NCI-H2171 (cell line): ENCODE results near the gene CD9.
"Not testable (repeated sequence)": the region's sequence is repeated elsewhere in the genome, so short reads cannot be mapped to it uniquely, and the experiment has no call there.

Source experiments
- DNase-seq: peaks from one replicate; lab custom pipeline; 2025; lab: John Stamatoyannopoulos, UW

CD9 gene

DNA sequence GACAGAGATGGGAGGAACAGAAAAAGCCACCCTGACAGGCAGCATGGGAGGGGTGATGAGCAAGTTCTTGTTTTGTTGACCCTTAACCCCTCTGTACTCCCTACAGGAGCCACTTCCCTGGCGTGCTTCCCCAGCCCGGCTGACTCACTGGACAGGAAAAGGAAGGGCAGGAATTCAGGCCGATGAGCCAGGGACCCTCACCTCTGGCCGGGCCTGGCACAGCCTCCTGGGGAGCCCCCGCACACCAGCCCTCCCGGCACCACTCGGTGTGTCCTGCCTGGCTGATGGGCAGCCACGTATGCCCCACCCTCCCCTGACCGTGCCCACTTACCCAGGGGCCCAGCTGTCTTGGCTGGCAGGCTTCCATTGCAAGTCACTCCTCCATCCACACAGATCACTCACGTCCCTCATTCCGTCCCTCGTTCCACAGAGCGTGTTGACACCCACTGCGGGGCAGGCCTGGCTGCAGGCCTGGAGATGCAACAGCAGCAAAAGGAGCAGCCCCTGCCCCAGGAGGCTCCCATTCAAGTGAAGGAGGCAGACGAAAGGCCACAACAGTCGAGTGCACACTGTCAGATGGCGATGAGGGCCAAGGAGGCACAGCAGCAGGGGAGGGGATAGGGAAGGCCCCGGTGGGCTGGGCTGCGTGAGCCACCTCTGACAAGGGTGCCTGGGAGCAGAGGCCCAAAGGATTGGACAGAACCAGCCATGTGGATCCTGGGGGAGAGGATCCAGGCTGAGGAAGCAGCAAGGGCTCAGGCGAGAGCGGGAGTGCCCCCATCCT is 19.7 kb upstream of the CD9 start:
- no peak for DNase-seq

DNA sequence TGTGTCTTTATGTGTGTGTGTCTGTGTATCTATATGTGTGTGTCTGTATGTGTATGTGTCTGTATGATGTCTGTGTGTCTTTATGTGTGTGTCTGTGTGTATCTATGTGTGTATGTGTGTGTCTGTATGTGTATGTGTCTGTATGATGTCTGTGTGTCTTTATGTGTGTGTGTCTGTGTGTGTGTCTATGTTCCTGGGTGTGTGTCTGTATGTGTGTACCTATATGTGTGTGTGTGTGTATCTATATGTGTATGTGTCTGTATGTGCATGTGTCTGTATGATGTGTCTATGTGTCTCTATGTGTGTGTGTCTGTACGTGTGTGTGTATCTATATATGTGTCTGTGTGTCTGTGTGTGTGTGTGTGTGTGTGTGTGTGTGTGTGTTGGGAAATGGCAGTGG is 19.0 kb upstream of the CD9 start:
- DNase-seq = no peak

DNA sequence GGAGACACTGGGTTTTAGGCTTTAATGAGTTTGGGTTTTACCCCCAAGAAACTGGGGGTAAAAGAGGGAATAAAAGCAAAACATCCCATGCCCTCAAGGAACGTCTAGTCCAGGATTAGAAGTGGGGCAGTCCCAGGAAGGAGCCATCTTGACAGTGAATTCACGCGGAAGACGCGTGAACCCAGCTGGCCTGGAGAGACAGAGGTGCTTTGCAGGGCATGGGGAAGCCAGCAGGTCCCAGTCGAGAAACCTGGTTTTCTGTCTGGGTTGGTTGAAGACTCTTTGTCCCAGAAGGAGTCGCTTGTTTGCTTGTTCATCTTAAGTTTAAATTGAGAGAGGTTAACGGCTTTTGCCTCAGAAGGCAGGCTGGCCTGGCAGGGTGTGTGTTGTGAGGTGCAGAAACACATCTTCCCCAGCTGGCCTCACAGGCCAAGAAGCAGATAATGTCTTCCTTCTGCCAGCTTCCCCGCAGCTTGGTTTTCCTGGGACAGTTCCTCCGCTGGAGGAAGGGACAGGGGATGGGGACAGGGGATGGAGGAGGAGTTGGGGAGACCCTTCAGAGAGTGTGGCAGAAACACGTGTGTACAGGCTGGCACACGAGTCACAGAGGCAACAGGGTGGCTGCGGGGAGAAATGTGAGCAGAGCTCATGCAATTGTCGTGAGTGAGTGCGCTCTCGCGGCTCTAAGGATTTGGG is 18.5 kb upstream of the CD9 start:
- peak; percentile 29 for DNase-seq

DNA sequence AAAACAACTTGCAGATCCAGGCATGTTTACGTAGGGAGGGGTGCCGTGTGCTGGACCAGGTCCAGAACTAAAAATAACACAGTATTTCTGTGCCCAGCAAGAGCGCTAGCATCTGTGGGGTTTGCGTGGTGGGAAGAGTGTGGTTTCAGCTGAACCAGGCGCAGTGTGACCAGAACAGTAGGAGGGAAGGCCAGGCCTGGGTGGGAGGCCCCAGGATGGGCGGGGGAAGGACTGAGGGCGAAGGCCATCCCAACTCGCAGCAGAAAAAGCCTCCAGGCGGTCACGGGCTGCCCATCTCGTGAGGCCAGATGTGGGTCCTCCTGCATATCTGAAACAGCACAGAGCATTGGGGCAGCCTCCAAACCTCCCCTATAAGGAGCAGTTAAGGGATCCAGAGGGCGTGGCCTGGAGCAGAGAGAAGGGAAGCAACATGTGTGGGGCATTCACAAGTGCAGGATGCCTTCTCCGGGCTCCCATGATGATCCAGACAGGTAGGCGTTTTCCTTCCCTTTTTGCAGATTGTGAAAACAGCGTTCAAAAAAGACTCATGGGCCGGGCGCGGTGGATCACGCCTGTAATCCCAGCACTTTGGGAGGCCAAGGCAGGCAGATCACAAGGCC is 17.8 kb upstream of the CD9 start:
- DNase-seq = peak; percentile 82

DNA sequence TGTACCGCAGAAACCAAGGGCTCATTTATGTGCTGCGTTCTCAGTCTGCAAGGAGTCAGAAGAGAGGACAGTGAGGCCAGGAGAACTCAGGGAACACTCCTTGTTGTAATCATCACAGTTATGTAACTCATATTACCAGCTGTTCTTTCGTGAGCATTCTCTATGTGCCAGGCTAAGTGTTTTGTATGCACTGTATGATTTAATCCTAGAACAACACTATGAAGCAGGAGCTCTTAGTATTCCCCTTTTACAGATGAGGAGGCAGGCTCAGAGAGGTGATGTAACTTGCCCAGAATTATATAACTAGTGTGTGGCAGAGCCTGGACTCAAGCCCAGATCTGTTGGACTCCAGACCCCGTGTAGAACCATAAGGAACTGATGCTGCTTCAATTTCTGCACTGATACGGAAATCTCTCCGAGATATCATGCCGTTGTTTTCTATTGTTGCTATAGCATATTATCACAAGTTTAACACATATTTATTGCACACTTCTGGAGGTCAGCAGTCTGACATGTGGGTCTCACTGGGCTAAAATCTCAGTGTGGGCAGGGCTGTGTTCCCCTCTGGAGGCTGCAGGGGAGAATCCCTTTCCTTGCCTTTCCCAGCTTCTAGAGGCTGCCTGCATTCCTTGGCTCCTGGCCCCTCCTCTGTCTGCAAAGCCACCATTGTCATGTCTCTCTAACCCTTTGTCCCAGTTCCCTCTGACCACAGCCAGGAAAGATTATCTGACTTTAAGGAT is 16.3 kb upstream of the CD9 start:
- DNase-seq = no peak

DNA sequence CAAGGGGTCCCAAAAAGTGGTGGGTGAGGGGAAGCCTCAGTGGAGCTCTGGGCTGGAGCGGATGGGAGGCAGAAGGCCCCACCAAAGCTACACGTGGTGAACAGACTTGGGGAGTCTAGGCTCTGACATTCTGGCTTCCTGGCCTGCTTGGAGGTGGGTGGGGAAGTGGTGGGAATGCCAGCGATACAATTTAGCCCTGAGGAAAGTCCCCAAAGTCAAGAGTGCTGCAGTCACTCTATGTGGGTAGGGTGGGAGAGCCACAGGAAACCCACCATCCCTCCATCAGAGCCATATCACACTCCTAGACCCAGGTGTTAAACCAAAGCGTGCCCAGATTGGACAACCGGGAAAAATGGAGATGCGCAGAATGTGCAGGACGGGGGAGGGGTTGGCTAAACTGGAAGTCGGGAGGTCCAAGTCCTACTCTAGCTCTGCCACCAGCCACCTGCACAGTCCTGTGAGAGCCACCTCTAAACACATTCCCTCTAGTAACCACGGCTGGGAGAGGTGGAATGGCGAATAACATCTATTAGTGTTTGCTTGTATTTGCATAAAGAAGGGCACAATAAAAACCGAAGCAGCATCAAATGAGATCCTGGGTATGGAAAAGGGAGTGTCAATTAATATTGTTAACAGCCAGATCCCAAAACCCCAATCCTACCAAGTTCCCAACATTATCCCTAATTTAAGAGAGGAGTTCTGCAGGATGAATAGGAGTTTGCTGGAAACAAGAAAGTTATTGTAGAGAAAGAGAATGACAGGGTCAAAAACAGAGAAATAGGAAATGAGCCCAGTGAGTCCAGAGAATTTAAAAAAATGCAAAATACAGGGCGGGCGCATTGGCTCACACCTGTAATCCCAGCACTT is 14.0 kb upstream of the CD9 start:
- no peak for DNase-seq

DNA sequence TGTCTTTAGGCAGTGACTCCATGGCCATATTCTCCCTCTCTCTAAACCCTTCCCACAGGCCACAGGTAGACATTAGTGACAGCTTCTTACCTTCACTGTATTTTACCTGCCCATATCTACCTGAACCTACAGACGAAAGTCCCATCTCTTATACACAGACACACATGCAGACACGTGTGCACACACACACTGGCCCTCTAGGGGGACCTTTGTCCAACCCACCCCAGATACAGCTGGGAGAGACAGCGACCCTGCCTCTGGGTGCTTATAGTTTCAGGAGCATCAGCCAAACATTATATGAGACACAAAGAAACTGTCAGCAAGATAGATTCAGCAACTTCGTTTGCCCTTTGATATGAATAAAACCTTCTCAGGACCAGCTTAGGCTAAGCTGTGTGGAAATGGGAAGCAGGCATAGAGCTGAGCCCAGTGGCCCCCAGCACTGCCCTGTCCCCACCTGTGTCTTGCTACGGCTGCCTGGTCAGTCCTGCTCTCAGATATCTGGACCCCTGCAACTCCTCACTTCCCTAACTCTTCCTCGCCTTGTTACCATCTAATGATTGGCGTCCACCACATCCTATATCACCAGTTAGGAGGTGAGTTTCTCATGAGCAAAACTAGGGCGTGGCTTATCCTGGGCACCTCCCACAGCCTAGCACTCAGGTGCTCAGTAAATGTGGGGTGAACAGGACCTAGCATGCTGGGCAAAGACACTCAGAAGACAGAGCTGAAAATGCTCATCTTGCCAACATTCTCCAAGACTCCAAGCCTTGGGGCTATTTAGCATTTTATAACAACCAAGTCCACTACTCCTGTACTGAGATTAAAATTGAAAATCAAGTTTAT is 12.0 kb upstream of the CD9 start:
- DNase-seq = no peak

DNA sequence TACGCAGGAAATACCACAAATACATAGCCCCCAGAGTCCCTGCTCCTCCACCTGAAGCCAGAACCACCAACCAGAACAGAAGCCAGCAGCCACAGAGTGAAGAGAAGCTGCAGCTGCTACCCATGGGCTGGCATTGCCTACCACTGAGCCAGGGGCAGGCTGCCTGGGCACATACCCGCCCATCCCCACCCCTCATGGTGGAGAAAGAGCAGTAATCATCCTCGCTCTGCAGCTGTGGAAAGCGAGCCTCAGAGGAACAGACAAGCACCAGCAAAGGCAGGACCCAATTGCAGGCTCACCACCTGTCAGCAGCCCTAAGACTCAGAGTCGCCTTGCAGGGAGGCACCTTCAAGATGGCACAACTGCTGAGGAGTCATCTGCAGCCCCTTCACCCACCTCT is 11.2 kb upstream of the CD9 start:
- DNase-seq = no peak

DNA sequence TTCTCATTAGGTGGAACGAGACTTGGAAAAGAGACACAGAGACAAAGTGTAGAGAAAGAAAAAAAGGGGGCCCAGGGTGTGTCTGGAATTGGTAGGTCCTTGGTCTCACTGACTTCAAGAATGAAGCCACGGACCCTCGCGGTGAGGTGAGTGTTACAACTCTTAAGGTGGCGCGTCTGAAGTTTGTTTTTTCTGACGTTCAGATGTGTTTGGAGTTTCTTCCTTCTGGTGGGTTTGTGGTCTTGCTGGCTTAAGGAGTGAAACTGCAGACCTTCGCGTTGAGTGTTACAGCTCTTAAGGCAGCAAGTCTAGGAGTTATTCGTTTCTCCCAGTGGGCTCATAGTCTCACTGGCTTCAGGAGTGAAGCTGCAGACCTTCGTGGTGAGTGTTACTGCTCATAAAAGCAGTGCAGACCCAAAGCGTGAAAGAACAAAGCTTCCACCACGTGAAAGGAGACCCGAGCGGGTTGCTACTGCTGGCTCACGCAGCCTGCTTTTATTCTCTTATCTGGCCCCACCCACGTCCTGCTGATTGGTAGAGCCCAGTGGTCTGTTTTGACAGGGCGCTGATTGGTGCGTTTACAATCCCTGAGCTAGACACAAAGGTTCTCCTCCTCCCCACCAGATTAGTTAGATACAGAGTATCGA is 10.1 kb upstream of the CD9 start:
- DNase-seq = not testable (repeated sequence)

DNA sequence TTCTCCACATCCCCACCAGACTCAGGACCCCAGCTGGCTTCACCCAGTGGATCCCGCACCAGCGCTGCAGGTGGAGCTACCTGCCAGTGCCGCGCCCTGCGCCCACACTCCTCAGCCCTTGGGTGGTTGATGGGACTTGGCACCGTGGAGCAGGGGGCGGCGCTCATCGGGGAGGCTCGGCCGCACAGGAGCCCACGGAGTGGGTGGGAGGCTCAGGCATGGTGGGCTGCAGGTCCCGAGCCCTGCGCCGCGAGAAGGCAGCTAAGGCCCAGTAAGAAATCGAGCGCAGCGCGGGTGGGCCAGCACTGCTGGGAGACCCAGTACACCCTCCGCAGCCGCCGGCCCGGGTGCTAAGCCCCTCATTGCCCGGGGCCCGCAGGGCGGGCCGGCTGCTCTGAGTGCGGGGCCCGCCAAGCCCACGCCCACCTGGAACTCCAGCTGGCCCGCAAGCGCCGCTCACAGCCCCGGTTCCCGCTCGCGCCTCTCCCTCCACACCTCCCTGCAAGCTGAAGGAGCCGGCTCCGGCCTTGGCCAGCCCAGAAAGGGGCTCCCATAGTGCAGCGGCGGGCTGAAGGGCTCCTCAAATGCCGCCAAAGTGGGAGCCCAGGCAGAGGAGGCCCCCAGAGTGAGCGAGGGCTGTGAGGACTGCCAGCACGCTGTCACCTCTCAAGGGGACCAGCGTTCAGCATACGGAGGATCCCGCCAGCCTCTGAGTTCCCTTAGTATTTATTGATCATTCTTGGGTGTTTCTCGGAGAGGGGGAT is 9.3 kb upstream of the CD9 start:
- DNase-seq = not testable (repeated sequence)

DNA sequence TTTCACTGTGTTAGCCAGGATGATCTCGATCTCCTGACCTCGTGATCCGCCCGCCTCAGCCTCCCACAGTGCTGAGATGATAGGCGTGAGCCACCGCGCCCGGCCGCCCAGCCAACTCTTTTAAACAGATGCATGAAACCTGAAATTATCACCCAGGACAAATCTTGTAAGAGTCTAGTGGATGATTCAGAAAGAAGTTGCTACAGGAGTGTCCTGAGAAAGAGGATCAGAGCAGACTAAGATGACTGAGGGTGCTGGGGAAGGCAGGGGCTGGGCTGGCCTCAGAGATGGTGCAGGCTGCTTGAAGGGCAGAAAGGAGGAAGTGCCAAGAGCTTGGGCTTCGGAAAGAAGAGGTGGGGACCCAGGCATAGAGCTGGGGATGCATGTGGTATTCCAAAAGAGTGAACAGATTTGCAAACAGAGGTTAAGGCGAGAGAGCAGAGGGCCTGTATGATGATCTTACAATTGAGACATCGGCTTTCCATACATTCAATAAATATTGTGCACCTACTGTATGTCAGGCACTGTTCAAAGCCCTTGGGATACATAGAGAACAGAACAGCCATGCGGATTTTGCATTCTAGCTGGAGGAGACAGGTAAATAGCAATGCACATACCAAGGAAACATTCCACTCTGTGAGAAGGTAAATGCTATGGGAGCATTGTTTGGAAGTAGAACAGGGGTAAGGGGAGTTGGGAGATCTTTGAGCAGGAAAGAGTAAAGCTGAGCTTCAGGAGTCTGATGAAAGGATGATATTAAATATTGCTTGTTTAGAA is 7.4 kb upstream of the CD9 start:
- no peak for DNase-seq

DNA sequence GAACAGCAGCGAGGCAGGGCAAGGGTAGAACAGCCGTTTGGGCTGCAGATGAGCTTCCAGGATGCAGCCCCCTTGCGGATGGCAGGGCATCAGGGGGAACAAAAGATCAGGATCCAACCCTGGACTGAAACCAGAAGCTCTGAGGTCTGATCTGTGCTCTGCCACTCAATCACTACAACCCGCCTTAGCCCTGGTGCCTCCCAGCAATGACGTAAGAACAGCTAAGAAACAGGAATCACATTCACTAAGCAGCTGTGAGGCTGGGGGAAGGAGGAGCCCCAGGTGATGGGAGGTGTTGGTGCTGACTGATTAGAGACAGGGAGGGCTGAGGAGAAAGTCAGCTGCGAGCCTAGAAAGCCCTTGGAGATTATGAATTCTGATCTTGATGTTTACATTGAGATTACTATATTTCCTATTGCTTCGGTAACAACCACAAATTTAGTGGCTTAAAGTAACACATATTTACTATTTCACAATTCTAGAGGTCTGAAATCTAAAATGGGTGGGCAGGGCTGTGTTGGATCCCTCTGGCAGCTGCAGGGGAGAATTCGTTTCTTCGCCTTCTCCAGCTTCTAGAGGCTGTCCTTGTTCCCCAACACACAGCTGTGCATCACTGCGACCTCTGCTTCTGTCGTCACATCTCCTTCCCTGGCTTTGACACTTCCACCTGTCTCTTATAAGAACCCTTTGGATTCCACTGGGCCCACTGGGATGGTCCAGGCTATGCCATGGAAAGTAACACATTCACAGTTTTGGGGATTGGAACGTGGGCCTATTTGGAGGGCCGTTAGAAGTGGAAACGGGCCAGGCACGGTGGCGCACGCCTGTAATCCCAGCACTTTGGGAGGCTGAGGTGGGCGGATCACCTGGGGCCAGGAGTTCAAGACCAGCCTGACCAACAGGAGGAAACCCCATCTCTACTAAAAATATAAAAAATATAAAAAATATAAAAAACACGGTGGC is 6.1 kb upstream of the CD9 start:
- DNase-seq = peak; percentile 37

DNA sequence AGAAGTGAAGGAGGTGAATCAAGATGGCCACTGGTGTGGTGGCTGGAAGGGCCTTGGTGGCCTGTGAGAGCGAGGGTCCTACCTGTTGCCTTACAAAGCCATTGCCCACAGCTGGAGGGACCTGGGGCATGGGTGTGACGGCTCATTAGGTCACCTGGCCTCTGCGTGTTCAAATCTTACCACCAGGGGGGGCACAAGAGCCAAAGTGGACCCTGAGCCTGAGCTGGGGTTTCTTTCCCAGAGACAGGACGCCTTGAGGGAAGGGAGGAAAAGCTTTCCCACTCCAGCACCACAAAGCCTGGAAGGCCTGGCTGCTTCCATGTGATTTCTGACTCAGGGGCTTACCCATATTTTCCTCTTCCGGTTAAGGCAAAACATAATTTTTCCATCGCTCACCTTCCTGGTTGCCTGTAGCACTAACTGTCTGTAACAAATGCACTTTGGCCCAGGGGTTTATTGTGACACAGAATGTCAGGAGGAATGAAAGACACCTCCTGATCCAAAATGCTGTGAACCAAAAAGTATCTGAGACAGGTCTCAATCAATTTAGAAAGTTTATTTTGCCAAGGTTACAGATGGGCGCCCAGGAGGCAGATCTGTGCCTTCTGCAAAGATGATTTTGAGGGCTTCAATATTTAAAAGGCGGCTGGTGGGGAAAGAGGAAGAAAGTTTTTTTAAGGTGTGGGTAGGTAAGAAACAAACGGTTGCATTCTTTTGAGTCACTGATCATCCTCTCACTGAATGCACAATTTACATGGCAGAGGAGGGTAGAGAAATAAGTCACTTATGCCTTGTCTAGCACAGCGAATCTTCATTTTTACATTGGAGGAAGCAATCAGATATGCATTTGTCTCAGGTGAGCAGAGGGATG is 4.3 kb upstream of the CD9 start:
- peak; percentile 82 for DNase-seq

DNA sequence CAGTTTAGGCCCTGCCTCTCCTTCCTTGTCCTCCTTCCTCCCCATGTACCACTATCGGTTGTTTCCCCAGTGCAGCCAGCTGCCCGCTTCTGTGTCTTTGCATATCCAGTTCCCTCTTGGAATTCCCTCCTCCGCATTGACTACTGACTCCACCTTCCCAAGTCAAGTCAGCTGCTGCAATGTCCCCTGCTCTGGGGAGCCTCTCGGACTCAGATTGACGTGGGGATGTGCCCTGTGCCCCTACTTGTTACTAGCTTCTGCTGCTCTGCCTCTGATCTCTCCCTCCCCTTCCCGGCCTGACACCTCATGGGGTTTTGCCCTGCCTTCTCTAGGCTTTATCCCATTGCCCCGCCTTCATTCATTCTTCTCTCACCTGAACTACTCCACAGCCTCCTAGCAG is 2.1 kb upstream of the CD9 start:
- no peak for DNase-seq

DNA sequence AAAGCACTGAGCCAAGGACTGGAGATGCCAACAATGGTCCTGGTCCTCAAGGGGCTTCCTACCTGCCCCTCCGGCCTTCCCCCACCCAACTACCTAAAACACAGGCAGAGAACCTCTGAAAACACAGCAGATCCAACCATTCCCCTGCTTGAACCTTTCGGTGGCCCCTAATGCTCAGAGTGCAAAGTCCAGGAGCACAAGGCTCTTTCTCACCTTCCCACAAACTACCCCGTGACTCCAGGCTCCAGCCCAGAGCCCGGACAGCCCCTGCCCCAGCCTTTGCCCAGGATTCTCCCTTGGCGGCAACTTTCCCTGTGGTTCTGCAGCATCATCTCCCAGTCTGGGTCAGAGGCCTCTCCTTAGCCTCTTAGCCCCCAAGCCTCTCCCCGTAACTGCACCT is 1.6 kb upstream of the CD9 start:
- no peak for DNase-seq

DNA sequence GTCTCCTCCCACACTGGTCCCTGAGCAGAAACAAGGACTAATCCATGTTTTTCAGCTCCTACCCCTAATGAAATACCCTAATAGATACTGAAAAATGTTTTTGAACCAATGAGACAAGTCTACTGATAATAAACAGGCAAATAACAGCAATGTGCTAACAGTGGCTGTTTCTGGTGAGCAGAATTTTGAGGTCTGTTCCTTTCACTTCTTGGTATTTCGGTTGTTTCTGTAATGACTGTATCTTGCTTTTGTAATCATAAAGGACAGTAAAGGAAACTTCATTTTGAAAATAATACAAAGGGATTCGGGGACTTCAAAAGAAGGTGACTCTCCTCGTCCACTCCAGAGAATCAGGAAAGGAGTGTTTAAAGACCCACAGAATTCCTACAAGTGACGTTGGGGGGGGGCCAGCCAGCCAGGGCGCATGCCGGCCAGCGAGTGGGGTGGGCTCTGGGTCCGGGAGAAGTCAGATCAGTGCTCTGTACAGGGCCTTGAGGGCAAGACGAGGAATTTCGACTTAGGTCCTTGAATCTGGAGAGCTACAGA is 1.1 kb upstream of the CD9 start:
- DNase-seq = no peak
